NOMO-1 treated with DMSO at 0.1 percent for 48 hours (cell line): ENCODE results near the gene ARIH1.

Source experiments
- DNase-seq: peaks from one replicate; lab custom pipeline; 2025; ENCODE audit not compliant: unreplicated experiment; lab: John Stamatoyannopoulos, UW

Gene ARIH1

DNA sequence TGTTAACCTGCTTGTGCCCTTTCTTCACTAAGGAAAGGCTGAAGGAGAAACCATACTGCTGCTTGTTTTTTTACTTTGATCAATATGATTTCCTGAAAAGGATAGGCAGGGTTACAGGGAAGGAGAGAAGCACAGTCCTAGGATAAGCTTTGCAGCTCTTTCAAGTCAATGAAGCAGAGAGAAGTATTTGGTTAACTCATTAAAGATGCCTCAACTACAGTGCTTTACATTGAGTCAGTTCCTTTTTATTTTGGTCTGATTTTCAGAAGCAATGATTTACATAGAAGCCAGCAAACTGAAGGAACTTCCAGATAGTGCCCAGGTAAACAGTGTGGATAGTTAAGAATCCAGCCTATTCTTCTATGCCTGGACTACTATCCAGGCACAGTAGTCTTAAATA lies 64.8 kb downstream of the ARIH1 start:
- no peak for DNase-seq

GRCh38 chr15:72540606-72541237 lies 66.6 kb downstream of the ARIH1 start:
- DNase-seq = no peak

GRCh38 chr15:72541674-72542073 lies 67.5 kb downstream of the ARIH1 start:
- no peak for DNase-seq

GRCh38 chr15:72545156-72545555 lies 71.0 kb downstream of the ARIH1 start:
- DNase-seq = no peak

DNA sequence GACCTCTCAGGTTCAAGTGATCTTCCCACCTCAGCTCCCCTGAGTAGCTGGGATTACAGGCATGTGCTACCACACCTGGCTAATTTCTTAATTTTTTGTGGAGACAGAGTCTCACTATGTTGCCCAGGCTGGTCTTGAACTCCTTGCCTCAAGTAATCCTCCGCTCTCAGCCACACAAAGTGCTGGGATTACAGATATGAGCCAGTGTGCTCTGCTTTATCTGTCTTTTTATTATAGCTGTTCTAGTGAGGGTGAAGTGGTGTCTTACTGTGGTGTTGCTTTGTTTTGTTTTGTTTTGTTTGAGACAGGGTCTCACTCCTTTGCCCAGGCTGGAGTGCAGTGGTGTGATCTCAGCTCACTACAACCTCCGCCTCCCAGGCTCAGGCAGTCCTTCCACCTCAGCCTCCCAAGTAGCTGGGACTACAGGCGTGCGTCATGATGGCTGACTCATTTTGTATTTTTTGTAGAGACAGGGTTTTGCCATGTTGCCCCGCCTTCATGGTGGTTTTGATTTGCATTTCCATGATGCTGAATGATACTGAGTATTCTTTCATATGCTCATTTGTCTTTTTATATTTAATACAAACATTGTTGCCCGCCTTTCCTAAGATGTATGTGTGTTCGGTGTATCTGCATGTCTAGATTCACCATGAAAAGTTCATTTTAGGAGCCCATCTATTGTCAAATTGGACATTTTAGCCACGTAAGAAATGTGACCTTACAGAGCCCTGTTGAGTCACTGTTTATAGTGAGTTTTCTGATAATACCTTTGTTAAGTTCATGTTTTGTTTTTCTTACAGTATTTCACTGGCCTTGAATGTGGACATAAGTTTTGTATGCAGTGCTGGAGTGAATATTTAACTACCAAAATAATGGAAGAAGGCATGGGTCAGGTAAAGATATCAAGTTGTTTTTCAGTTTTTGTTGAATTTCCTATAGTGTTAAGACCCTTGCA lies 80.6 kb downstream of the ARIH1 start:
- DNase-seq = no peak

GRCh38 chr15:72559781-72560180 lies 85.7 kb downstream of the ARIH1 start:
- DNase-seq = peak; percentile 33

DNA sequence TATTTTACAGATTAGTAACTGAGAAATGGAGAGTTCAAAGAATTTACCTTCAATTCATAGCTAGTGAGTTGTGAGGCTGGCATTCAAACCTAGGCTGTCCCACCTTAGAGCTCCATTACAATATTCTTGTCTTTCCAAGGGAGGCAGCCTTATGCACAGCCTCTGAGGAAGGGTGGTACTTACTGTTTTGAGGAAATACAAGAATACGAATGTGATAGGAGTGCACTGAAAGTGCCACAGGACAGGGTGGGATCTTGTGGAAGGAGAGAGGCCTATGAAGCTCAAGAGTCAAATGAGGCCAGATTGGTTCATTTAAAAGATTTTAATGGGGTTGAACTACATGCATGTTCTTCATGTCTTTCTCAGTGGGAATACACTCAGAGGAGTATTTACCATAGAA lies 86.3 kb downstream of the ARIH1 start:
- DNase-seq = no peak

- DNase-seq = peak; percentile 56
These were observed 88.3 kb downstream of the ARIH1 start for GRCh38 chr15:72562386-72562785.

GRCh38 chr15:72562878-72563277 lies 88.7 kb downstream of the ARIH1 start:
- peak; percentile 54 for DNase-seq

DNA sequence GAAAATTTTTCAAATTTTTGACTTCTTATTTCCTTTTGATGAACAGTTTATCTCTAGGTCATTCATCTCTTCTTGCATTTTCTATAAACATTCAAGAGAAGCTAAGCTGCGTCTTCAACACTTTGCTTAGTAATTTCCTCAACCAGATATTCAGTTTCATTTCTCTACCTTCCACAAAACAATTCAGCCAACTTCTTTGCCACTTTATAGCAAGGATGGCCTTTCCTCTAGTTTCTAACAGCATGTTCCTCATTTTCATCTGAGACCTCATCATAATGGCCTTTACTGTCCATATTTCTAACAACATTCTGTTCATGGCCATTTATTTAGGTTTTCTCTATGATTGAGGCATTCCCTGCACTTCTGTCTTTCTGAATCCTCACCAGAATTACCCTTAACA lies 90.0 kb downstream of the ARIH1 start:
- peak; percentile 80 for DNase-seq

DNA sequence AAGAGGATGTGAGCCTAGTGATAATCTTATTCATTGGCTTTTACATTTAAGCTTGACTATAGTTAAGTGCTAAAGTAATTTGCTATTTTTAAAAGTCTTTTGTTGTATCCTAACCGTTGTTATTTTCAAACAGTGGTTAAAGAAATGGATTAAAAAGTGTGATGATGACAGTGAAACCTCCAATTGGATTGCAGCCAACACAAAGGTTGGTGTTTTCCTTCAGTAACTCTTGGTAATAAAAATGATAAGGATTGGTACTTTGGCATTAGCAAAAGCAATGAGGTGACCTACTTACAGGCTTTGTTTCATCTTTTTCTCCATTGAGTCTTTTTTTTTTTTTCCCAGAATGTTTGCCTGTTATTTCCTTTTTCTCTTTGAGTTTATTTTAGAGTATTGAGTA lies 92.8 kb downstream of the ARIH1 start:
- DNase-seq = no peak

GRCh38 chr15:72570059-72570458 lies 95.9 kb downstream of the ARIH1 start:
- DNase-seq = no peak

DNA sequence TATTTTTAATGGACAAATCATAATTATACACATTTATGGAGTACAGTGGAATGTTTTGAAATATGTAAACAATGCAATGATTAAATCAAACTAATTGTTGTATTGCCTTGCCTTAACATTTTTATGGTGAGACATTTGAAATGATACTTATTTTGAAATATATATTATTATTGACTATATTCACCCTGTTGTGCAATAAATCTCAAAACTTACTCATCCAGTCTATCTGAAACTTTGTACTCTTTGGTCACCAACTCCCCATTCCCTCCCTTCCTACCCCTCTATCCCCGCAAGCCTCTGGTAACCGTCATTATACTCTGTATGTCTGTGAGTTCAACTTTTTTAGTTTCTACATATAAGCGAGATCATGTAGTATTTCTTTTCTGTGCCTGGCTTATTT lies 105.7 kb downstream of the ARIH1 start:
- DNase-seq = no peak

DNA sequence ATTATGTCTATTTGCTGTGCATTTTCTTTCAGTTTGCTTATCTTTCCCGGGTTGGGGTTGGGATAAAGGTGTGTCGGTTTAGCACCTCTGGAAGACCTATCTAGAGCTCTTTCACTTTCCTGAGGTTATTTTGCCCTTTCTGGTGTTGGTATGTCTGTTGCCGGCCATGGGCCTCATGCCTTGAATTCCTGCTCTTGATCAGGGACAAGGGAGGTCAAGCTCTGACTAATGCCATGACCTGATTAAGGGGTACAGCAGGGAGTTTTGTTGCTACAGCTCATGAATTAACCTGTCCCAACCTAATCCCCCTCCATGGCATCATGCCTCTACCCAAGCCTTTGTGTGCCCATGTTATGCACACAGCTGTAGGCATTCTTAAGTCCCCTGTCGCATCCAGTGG lies 109.9 kb downstream of the ARIH1 start:
- DNase-seq = no peak

- no peak for DNase-seq
These were observed 110.9 kb downstream of the ARIH1 start for GRCh38 chr15:72585025-72585424.

- DNase-seq = no peak
These were observed 111.4 kb downstream of the ARIH1 start for GRCh38 chr15:72585476-72586058.

DNA sequence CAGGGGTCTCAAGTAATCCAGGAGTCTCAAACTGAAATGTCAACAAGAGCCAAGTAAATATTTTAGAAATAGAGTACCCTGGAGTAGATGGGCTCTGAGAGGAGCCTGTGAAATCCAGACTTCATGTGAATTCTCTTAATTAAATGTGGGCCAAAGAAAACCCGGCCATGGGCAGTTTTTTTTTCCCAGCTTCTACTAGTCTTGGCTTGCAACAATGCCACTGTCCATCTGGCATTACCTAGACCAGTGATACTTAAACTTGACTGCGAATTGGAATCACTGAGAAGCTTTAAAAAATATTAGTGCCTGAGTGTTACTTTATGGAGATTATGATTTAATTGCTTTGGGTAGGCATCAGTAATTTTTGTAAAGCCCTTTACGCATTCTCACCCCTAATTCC lies 114.0 kb downstream of the ARIH1 start:
- DNase-seq = no peak

- DNase-seq = no peak
These were observed 116.3 kb downstream of the ARIH1 start for GRCh38 chr15:72590427-72590826.

GRCh38 chr15:72591361-72591760 lies 117.2 kb downstream of the ARIH1 start:
- DNase-seq = no peak

DNA sequence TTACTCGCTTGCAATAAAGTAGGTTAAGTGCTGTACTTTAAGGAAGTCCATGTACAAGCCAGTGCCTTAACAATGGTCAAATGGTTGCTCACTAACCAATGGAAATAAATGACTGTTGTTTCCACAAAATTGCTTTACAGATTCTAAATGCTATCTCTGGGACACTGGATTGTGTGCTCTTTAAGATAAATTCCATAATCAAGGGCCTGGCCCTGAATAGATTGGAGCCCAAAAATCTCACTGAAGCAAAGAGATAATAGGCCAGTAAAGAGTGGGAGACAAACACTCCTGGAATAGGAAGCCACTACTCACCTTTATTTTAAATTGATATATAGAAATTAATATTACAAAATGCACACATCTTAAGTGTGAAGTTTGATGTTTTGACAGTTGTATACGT lies 118.0 kb downstream of the ARIH1 start:
- DNase-seq = no peak

GRCh38 chr15:72592676-72593075 lies 118.5 kb downstream of the ARIH1 start:
- DNase-seq = no peak

GRCh38 chr15:72593838-72594237 lies 119.7 kb downstream of the ARIH1 start:
- DNase-seq = no peak
